HepG2 (cell line): ENCODE results near the gene IARS2. TPM values are rescaled to one million over a fixed set of nuclear protein-coding genes. Genes with fewer than 3 reads are reported as not detected.

Experiments
- ATAC-seq: fragments of 200-7000 bp; cut with Tn5 transposase; 3 replicates; pipeline ENCODE4 v1.9.1; 2020; ENCODE audit warnings: mild to moderate bottlenecking, moderate library complexity
- BruUV-seq: library from RNA; stranded (reverse); fragments of 400-500 nt; replicated peaks from 2 replicates; lab custom pipeline; 2021; lab: Mats Ljungman, UMichigan
- CTCF ChIA-PET: fragments of 300-600 bp; formaldehyde crosslinking; extraction: SDS; loops from one replicate; lab custom pipeline; 2021; ENCODE audit warnings: low total read pairs, inconsistent platforms, low intra/inter-chr PET ratio; lab: Yijun Ruan, JAX
- POLR2A ChIA-PET: fragments of 350-600 bp; sonication (Branson Sonifier 250); formaldehyde crosslinking; loops from one replicate; lab custom pipeline; 2020; ENCODE audit warnings: antibody characterized with exemption, inconsistent platforms; lab: Yijun Ruan, JAX
- DNase-seq: peaks from one replicate; pipeline ENCODE4 v3.0.0-alpha.2; 2015; ENCODE audit warnings: low spot score
- FAIRE-seq: peaks from 3 replicates; lab custom pipeline; 2011; peaks lifted over from hg19 to GRCh38; lab: Jason Lieb, UNC
- H2AFZ ChIP-seq: one replicate; pipeline ENCODE4 v1.6.1; 2011; ENCODE audit warnings: low read length, inconsistent platforms
- H3K27ac ChIP-seq: fragments of 300-600 bp; 3 replicates; pipeline ENCODE4 v1.8.0; 2011; ENCODE audit warnings: mixed run types, mild to moderate bottlenecking, mixed read lengths, low read length, inconsistent platforms; ENCODE audit not compliant: insufficient read depth; ENCODE audit errors: extremely low read length
- H3K27me3 ChIP-seq, 2 experiments: fragments of 200-600 bp in 1 of 2; 2 replicates in 1 of 2; 3 replicates in 1 of 2; pipeline versions ENCODE4 v1.6.0 to v1.8.0; 2011; ENCODE audit warnings: low read length in 2 of 2, mild to moderate bottlenecking in 2 of 2, moderate library complexity in 2 of 2, inconsistent platforms in 1 of 2; ENCODE audit not compliant: insufficient read depth in 2 of 2, control insufficient read depth in 1 of 2
- H3K36me3 ChIP-seq, 2 experiments: fragments of 200-600 bp in 1 of 2; replicated peaks in 1 of 2; 2 replicates in 1 of 2; 3 replicates in 1 of 2; pipeline versions ENCODE4 v1.5.1 to v1.8.0; 2011; ENCODE audit warnings: low read length in 2 of 2, inconsistent platforms in 1 of 2; ENCODE audit not compliant: insufficient read depth in 2 of 2, control insufficient read depth in 1 of 2
- H3K4me1 ChIP-seq: 2 replicates; pipeline ENCODE4 v1.5.1; 2012; ENCODE audit warnings: low read length, inconsistent platforms; ENCODE audit not compliant: insufficient read depth
- H3K4me2 ChIP-seq: 2 replicates; pipeline ENCODE4 v1.6.0; 2011; ENCODE audit warnings: low read depth, low read length, inconsistent platforms
- H3K4me3 ChIP-seq, 3 experiments: fragments of 200-600 bp in 1 of 3; sonication (generic), shearing (Covaris generic) in 1 of 3; replicated peaks in 1 of 3; 2 replicates each; pipeline ENCODE4 v1.5.1; 2011 to 2016; ENCODE audit warnings: low read length in 3 of 3, inconsistent platforms in 2 of 3, low read depth in 2 of 3, mild to moderate bottlenecking in 2 of 3, control low read depth in 1 of 3, mixed read lengths in 1 of 3; ENCODE audit not compliant: insufficient read depth in 1 of 3
- H3K79me2 ChIP-seq: one replicate; pipeline ENCODE4 v1.6.1; 2011; ENCODE audit warnings: low read length, inconsistent platforms; ENCODE audit not compliant: insufficient read depth
- H3K9ac ChIP-seq: 2 replicates; pipeline ENCODE4 v1.6.0; 2011; ENCODE audit warnings: mild to moderate bottlenecking, low read depth, low read length, inconsistent platforms; ENCODE audit not compliant: insufficient read depth
- H3K9me3 ChIP-seq: 2 replicates; pipeline ENCODE4 v1.5.1; 2012; ENCODE audit warnings: mild to moderate bottlenecking, low read length
- H4K20me1 ChIP-seq: 2 replicates; pipeline ENCODE4 v1.6.0; 2011; ENCODE audit warnings: inconsistent platforms, mild to moderate bottlenecking, low read length, moderate library complexity; ENCODE audit not compliant: insufficient read depth
- BCL6 ChIP-seq: IDR thresholded peaks from 2 replicates; pipeline ENCODE4 v1.6.1; 2016; ENCODE audit warnings: missing genetic modification reagents, missing compliant biosample characterization
- CENPX ChIP-seq: sonication (generic); formaldehyde crosslinking; IDR thresholded peaks from 2 replicates; pipeline ENCODE4 v1.9.0; 2021; ENCODE audit warnings: mild to moderate bottlenecking, missing genetic modification reagents, moderate library complexity
- DR1 ChIP-seq: sonication (generic); formaldehyde crosslinking; IDR thresholded peaks from 2 replicates; pipeline ENCODE4 v1.8.0; 2021; ENCODE audit warnings: mild to moderate bottlenecking, missing genetic modification reagents, inconsistent platforms
- GMEB1 ChIP-seq: sonication (generic); formaldehyde crosslinking; IDR thresholded peaks from 2 replicates; pipeline ENCODE4 v1.5.1; 2020; ENCODE audit warnings: missing genetic modification reagents, mild to moderate bottlenecking, borderline replicate concordance
- HOXA5 ChIP-seq: sonication (generic); formaldehyde crosslinking; IDR thresholded peaks from 2 replicates; pipeline ENCODE4 v1.4.0; 2020; ENCODE audit warnings: missing genetic modification reagents
- HOXA9 ChIP-seq: sonication (generic); formaldehyde crosslinking; IDR thresholded peaks from 2 replicates; pipeline ENCODE4 v1.8.1; 2022; ENCODE audit warnings: missing genetic modification reagents, mild to moderate bottlenecking, moderate library complexity, borderline replicate concordance
- MZF1 ChIP-seq: sonication (generic); formaldehyde crosslinking; IDR thresholded peaks from 2 replicates; pipeline ENCODE4 v1.8.1; 2023; ENCODE audit warnings: mild to moderate bottlenecking, missing genetic modification reagents, borderline replicate concordance
- ONECUT2 ChIP-seq: sonication (generic); formaldehyde crosslinking; IDR thresholded peaks from 2 replicates; pipeline ENCODE4 v1.4.0; 2020; ENCODE audit warnings: missing genetic modification reagents
- TBX2 ChIP-seq: sonication (generic); formaldehyde crosslinking; IDR thresholded peaks from 2 replicates; pipeline ENCODE4 v1.5.0; 2020; ENCODE audit warnings: missing genetic modification reagents, mild to moderate bottlenecking, borderline replicate concordance
- ZBTB1 ChIP-seq: sonication (generic); formaldehyde crosslinking; IDR thresholded peaks from 2 replicates; pipeline ENCODE4 v1.4.0; 2020; ENCODE audit warnings: missing genetic modification reagents, borderline replicate concordance
- WGBS: methylation state at CpG from one replicate; pipeline ENCODE4 v1.1.6; 2017; ENCODE audit warnings: low lambda C conversion rate; 5-methylcytosine and 5-hydroxymethylcytosine counted together
- in situ Hi-C: cut with HindIII; loops from 2 replicates; pipeline ENCODE4 v1.10.0; 2017; ENCODE audit warnings: low pct_unique_long_range_greater_than_20kb; ENCODE audit not compliant: extremely low pct_ligation_motif_present
- intact Hi-C: fragments of 100-400 bp; cut with micrococcal nuclease; formaldehyde crosslinking; loops from one replicate; pipeline ENCODE4 v1.10.0; 2022; ENCODE audit not compliant: unreplicated experiment
- polyA plus RNA-seq, 8 experiments: library from polyadenylated mRNA; depleted of rRNA in 3 of 8; stranded (reverse) in 7 of 8; unstranded in 1 of 8; fragments of >200 nt; fragmentation: Illumina TruSeq in 4 of 8; extraction: Trizol in 4 of 8; gene quantifications; 2 replicates each; pipeline versions ENCODE4 v1.2.1 to v1.2.3, GENCODE V29; 2011 to 2016; ENCODE audit warnings: low read depth in 4 of 8, missing spikeins in 1 of 8, mixed read lengths in 1 of 8; ENCODE audit not compliant: insufficient read depth in 1 of 8
- total RNA-seq, 5 experiments: library from RNA; depleted of rRNA; stranded (reverse); fragments of >200 nt; fragmentation: Illumina TruSeq; extraction: Trizol; gene quantifications; 2 replicates each; pipeline ENCODE4 v1.2.3, GENCODE V29; 2016; ENCODE audit warnings: low read depth in 1 of 5

Gene IARS2
- total and polyA plus RNA-seq, 2 of the 13 experiments (the other 11 are each of a cell fraction or from before 2014, with no cell fraction given) = 28.6 to 122 TPM

- no TSS peak for BruUV-seq
- WGBS = 93% methylated on average over 2 of the region's 2 CpGs
- no peak overlapping the region for H2AFZ ChIP-seq
- H3K79me2 ChIP-seq = no peaks in the 10 kb centered on the region
- no peak overlapping the region for H3K27ac ChIP-seq
- H4K20me1 ChIP-seq = no peaks in the 10 kb centered on the region
- no peaks in the 10 kb centered on the region for H3K9me3 ChIP-seq
- TF ChIP-seq MZF1 (CRISPR knock-in tag) = no peak
- TF ChIP-seq CENPX (CRISPR knock-in tag) = no peak
- TF ChIP-seq HOXA9 (CRISPR knock-in tag) = no peak
- POLR2A ChIA-PET = no interaction called here
- CTCF ChIA-PET = no interaction called here
- in situ Hi-C loops (no loop called here), intact Hi-C loops (no loop called here)
- H3K4me1 ChIP-seq = no peaks in the 10 kb centered on the region
- no peak overlapping the region for H3K4me2 ChIP-seq
- H3K27me3 ChIP-seq = no peaks in the 10 kb centered on the region; a peak in 1 of 5 replicates
- H3K9ac ChIP-seq = no peak overlapping the region
- no peak overlapping the region for H3K4me3 ChIP-seq
- DNase-seq (no peak), FAIRE-seq (no peak), ATAC-seq (no peak)
- H3K36me3 ChIP-seq = peaks cover 6 to 34% of the 10 kb centered on the region in 2 experiments
Measured at GRCh38 chr1:220186752-220187151, 92.8 kb downstream of the IARS2 start.

DNA sequence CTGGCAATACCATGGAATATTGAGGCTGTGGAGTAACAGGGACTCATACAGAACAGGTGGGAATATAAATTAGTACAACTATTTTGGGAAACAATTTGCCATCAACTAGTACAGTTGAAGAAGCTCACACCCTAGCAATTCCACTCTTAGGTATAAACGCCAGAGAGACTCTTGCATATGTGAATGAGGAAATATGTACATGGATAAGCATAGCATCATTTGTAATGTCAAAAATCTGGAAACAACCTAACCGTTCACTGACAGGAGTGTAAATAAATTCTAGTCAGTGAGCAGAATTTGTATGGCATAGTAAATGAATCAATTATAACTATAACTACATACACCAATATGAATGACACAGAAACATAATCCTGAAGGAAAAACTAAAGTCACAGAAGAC lies 94.6 kb downstream of the IARS2 start:
- no peak for DNase-seq
- no peaks in the 10 kb centered on the region for H3K4me1 ChIP-seq
- intact Hi-C loops = no loop called here
- H3K4me2 ChIP-seq = no peak overlapping the region
- no peak for ATAC-seq
- no peak overlapping the region for H3K4me3 ChIP-seq
- in situ Hi-C loops = no loop called here
- peaks cover 6 to 37% of the 10 kb centered on the region in 2 experiments for H3K36me3 ChIP-seq
- H3K79me2 ChIP-seq = no peaks in the 10 kb centered on the region
- 98% methylated on average over 2 of the region's 2 CpGs for WGBS
- CTCF ChIA-PET = no interaction called here
- no peak overlapping the region for H3K9ac ChIP-seq
- H3K27me3 ChIP-seq = no peaks in the 10 kb centered on the region
- BruUV-seq = no TSS peak
- TF ChIP-seq DR1 (CRISPR knock-in tag) = no peak
- no peak for TF ChIP-seq ONECUT2 (CRISPR knock-in tag)
- no peak for TF ChIP-seq BCL6
- TF ChIP-seq TBX2 (CRISPR knock-in tag) = no peak
- TF ChIP-seq ZBTB1 (CRISPR knock-in tag) = no peak
- no peak for TF ChIP-seq GMEB1 (CRISPR knock-in tag)
- TF ChIP-seq HOXA5 (CRISPR knock-in tag) = no peak
- no peak overlapping the region for H2AFZ ChIP-seq
- no peak for FAIRE-seq
- no peak overlapping the region for H3K27ac ChIP-seq
- no peaks in the 10 kb centered on the region for H3K9me3 ChIP-seq
- POLR2A ChIA-PET = no interaction called here
- H4K20me1 ChIP-seq = no peaks in the 10 kb centered on the region
